Lower leg skin (tissue), 3 donors: Measurements from ENCODE around the gene COL8A1.

Experiments
- CTCF ChIP-seq, 3 donors: fragments of 450-650 bp; IDR thresholded peaks; one replicate each; pipeline ENCODE4 v1.5.1; 2016; ENCODE audit warnings: antibody characterized with exemption in 3 of 3, mild to moderate bottlenecking in 3 of 3, moderate library complexity in 2 of 3
- POLR2A ChIP-seq, 2 donors: fragments of 450-650 bp; IDR thresholded peaks; one replicate each; pipeline ENCODE4 v1.6.1; 2016 to 2017; ENCODE audit warnings: antibody characterized with exemption in 2 of 2, mild to moderate bottlenecking in 1 of 2, moderate library complexity in 1 of 2

GRCh38 chr3:99662838-99663570 lies 24.6 kb downstream of the COL8A1 start:
- TF ChIP-seq CTCF (IDR thresholded peaks at IDR 0.05) = no peak
- no peak for TF ChIP-seq POLR2A (IDR thresholded peaks at IDR 0.05)
